A673 (cell line): Measurements from ENCODE around the gene ZNF189.

Experiments used
- EZH2 ChIP-seq: fragments of 200-600 bp; sonication (generic); IDR thresholded peaks from 2 replicates; pipeline ENCODE4 v1.6.1; 2017; ENCODE audit warnings: borderline replicate concordance, low read depth, mild to moderate bottlenecking, mixed read lengths, antibody characterized with exemption, low read length; ENCODE audit not compliant: poor library complexity, severe bottlenecking
- TF ChIP-seq, protein P1 (sequence below): fragments of 300-800, 200-600 bp; sonication (generic); conservative IDR thresholded peaks from 2 replicates; pipeline ENCODE4 v1.5.1; 2017; ENCODE audit warnings: low read depth, mild to moderate bottlenecking, antibody characterized with exemption, low read length, moderate library complexity, mixed read lengths

DNA sequence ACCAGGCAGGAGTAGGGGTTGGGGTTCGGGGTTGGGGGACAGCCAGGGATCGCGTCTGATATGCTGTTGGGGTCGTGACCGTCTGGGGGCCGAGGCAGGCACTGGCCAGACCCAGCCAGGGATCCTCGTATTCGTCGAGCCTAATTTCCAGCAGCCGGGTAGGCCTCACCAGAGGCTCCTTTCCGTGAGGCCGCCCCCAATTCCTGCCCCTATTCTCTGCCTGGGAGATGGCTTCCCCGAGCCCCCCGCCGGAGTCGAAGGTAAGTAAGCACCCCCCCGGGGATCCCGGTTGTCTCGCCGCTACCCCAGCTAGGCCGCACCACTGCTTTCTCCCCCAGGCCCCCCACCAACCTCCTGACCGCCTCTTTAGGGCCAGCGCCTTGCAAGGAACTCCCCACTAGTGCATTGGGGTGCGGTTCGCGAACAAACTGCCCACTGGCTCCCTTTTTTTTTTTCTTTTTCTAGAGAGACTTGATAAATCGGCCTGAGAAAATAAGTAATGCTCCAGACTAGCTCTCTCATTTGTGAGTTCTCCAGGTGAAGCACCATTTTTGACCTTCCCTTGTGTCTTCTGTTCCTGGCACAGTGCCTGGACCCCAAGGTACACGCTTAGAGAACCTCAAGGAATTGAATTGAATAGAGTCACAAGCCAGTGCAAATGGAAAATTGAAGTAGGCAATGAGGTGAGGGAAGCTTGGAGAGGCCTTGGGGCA lies 435 bp downstream of the ZNF189 start:
- TF ChIP-seq, protein P1, sequence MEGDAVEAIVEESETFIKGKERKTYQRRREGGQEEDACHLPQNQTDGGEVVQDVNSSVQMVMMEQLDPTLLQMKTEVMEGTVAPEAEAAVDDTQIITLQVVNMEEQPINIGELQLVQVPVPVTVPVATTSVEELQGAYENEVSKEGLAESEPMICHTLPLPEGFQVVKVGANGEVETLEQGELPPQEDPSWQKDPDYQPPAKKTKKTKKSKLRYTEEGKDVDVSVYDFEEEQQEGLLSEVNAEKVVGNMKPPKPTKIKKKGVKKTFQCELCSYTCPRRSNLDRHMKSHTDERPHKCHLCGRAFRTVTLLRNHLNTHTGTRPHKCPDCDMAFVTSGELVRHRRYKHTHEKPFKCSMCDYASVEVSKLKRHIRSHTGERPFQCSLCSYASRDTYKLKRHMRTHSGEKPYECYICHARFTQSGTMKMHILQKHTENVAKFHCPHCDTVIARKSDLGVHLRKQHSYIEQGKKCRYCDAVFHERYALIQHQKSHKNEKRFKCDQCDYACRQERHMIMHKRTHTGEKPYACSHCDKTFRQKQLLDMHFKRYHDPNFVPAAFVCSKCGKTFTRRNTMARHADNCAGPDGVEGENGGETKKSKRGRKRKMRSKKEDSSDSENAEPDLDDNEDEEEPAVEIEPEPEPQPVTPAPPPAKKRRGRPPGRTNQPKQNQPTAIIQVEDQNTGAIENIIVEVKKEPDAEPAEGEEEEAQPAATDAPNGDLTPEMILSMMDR = no peak
- TF ChIP-seq EZH2 = no peak
